HepG2 (cell line): ENCODE results near the gene UVSSA. TPM values are rescaled to one million over a fixed set of nuclear protein-coding genes. Genes with fewer than 3 reads are reported as not detected.

Experiments
- EP300 ChIP-seq, 3 experiments: sonication (generic) in 1 of 3; formaldehyde crosslinking in 1 of 3; IDR thresholded peaks; 2 replicates each; pipeline versions ENCODE4 v1.5.1 to v1.6.1; 2011 to 2020; ENCODE audit warnings: low read depth in 2 of 3, low read length in 2 of 3, borderline replicate concordance in 1 of 3, improper control_type of control experiment in 1 of 3, mild to moderate bottlenecking in 1 of 3, missing genetic modification reagents in 1 of 3, moderate library complexity in 1 of 3
- KDM5A ChIP-seq: fragments of 200-600 bp; sonication (generic); IDR thresholded peaks from 2 replicates; pipeline ENCODE4 v1.7.0; 2018; ENCODE audit warnings: antibody characterized with exemption, mild to moderate bottlenecking, low read length, borderline replicate concordance
- NCOR1 ChIP-seq: fragments of 200-600 bp; sonication (generic); IDR thresholded peaks from 2 replicates; pipeline ENCODE4 v1.7.0; 2017; ENCODE audit warnings: antibody characterized with exemption, low read length, borderline replicate concordance
- TBL1XR1 ChIP-seq: fragments of 150-350 bp; IDR thresholded peaks from 2 replicates; pipeline ENCODE4 v1.6.1; 2014; ENCODE audit warnings: borderline replicate concordance, low read length; ENCODE audit not compliant: partially characterized antibody
- ZNF451 ChIP-seq: sonication (generic); formaldehyde crosslinking; IDR thresholded peaks from 2 replicates; pipeline ENCODE4 v1.5.0; 2020; ENCODE audit warnings: mild to moderate bottlenecking, missing genetic modification reagents
- polyA plus RNA-seq, 8 experiments: library from polyadenylated mRNA; depleted of rRNA in 3 of 8; stranded (reverse) in 7 of 8; unstranded in 1 of 8; fragments of >200 nt; fragmentation: Illumina TruSeq in 4 of 8; extraction: Trizol in 4 of 8; gene quantifications; 2 replicates each; pipeline versions ENCODE4 v1.2.1 to v1.2.3, GENCODE V29; 2011 to 2016; ENCODE audit warnings: low read depth in 4 of 8, missing spikeins in 1 of 8, mixed read lengths in 1 of 8; ENCODE audit not compliant: insufficient read depth in 1 of 8
- total RNA-seq, 5 experiments: library from RNA; depleted of rRNA; stranded (reverse); fragments of >200 nt; fragmentation: Illumina TruSeq; extraction: Trizol; gene quantifications; 2 replicates each; pipeline ENCODE4 v1.2.3, GENCODE V29; 2016; ENCODE audit warnings: low read depth in 1 of 5
- TF ChIP-seq, protein P1 (sequence below): sonication (generic); formaldehyde crosslinking; IDR thresholded peaks from 2 replicates; pipeline ENCODE4 v1.5.0; 2020; ENCODE audit warnings: mild to moderate bottlenecking, missing genetic modification reagents, borderline replicate concordance
- TF ChIP-seq, protein P2 (sequence below): sonication (generic); formaldehyde crosslinking; IDR thresholded peaks from 2 replicates; pipeline ENCODE4 v1.4.0; 2020; ENCODE audit warnings: mild to moderate bottlenecking, low read depth, missing genetic modification reagents
- TF ChIP-seq, protein P3 (sequence below): sonication (generic); formaldehyde crosslinking; IDR thresholded peaks from 2 replicates; pipeline ENCODE4 v1.8.0; 2022; ENCODE audit warnings: mild to moderate bottlenecking, missing genetic modification reagents; ENCODE audit not compliant: insufficient replicate concordance
- TF ChIP-seq, protein P4 (sequence below), 2 experiments: sonication (generic) in 1 of 2; formaldehyde crosslinking in 1 of 2; IDR thresholded peaks; 2 replicates each; pipeline versions ENCODE4 v1.6.1 to v1.9.0; 2014 to 2022; ENCODE audit warnings: antibody characterized with exemption in 1 of 2, borderline replicate concordance in 1 of 2, inconsistent platforms in 1 of 2, low read depth in 1 of 2, missing genetic modification reagents in 1 of 2

Gene UVSSA
- total and polyA plus RNA-seq, 2 of the 13 experiments (the other 11 are each of a cell fraction or from before 2014, with no cell fraction given), result 4.6 to 8.4 TPM

DNA sequence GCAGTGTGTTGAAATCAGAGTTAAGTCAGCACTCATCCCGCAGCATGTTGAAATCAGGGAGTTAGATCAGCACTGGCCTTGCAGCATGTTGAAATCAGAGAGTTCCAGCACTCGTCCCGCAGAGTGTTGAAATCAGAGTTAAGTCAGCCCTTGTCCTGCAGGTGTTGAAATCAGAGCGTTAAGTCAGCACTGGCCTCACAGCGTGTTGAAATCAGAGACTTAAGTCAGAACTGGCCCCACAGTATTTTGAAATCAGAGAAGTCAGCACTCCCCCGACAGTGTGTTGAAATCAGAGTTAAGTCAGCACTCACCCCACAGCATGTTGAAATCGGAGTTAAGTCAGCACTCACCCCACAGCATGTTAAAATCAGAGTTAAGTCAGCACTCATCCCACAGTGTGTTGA lies 10.9 kb upstream of the UVSSA start (continued):
- TF ChIP-seq, protein P1, sequence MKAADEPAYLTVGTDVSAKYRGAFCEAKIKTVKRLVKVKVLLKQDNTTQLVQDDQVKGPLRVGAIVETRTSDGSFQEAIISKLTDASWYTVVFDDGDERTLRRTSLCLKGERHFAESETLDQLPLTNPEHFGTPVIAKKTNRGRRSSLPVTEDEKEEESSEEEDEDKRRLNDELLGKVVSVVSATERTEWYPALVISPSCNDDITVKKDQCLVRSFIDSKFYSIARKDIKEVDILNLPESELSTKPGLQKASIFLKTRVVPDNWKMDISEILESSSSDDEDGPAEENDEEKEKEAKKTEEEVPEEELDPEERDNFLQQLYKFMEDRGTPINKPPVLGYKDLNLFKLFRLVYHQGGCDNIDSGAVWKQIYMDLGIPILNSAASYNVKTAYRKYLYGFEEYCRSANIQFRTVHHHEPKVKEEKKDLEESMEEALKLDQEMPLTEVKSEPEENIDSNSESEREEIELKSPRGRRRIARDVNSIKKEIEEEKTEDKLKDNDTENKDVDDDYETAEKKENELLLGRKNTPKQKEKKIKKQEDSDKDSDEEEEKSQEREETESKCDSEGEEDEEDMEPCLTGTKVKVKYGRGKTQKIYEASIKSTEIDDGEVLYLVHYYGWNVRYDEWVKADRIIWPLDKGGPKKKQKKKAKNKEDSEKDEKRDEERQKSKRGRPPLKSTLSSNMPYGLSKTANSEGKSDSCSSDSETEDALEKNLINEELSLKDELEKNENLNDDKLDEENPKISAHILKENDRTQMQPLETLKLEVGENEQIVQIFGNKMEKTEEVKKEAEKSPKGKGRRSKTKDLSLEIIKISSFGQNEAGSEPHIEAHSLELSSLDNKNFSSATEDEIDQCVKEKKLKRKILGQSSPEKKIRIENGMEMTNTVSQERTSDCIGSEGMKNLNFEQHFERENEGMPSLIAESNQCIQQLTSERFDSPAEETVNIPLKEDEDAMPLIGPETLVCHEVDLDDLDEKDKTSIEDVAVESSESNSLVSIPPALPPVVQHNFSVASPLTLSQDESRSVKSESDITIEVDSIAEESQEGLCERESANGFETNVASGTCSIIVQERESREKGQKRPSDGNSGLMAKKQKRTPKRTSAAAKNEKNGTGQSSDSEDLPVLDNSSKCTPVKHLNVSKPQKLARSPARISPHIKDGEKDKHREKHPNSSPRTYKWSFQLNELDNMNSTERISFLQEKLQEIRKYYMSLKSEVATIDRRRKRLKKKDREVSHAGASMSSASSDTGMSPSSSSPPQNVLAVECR, result no peak
- TF ChIP-seq EP300 (IDR thresholded peaks at IDR 0.05; ENCODE audit: low read depth in 2 of 2, low read length in 2 of 2) (0 out of 4 replicates have a peak, but pooled peaks of 1 of the 2 experiments have one; percentile 2), EP300 (CRISPR knock-in tag; IDR thresholded peaks at IDR 0.05; ENCODE audit: borderline replicate concordance) (no peak), TBL1XR1 (no peak), NCOR1 (no peak), KDM5A (no peak), ZNF451 (CRISPR knock-in tag) (no peak)
- TF ChIP-seq, protein P2, sequence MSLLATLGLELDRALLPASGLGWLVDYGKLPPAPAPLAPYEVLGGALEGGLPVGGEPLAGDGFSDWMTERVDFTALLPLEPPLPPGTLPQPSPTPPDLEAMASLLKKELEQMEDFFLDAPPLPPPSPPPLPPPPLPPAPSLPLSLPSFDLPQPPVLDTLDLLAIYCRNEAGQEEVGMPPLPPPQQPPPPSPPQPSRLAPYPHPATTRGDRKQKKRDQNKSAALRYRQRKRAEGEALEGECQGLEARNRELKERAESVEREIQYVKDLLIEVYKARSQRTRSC, result no peak
- TF ChIP-seq, protein P3, sequence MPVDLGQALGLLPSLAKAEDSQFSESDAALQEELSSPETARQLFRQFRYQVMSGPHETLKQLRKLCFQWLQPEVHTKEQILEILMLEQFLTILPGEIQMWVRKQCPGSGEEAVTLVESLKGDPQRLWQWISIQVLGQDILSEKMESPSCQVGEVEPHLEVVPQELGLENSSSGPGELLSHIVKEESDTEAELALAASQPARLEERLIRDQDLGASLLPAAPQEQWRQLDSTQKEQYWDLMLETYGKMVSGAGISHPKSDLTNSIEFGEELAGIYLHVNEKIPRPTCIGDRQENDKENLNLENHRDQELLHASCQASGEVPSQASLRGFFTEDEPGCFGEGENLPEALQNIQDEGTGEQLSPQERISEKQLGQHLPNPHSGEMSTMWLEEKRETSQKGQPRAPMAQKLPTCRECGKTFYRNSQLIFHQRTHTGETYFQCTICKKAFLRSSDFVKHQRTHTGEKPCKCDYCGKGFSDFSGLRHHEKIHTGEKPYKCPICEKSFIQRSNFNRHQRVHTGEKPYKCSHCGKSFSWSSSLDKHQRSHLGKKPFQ (CRISPR knock-in tag), result no peak
- TF ChIP-seq, protein P4, sequence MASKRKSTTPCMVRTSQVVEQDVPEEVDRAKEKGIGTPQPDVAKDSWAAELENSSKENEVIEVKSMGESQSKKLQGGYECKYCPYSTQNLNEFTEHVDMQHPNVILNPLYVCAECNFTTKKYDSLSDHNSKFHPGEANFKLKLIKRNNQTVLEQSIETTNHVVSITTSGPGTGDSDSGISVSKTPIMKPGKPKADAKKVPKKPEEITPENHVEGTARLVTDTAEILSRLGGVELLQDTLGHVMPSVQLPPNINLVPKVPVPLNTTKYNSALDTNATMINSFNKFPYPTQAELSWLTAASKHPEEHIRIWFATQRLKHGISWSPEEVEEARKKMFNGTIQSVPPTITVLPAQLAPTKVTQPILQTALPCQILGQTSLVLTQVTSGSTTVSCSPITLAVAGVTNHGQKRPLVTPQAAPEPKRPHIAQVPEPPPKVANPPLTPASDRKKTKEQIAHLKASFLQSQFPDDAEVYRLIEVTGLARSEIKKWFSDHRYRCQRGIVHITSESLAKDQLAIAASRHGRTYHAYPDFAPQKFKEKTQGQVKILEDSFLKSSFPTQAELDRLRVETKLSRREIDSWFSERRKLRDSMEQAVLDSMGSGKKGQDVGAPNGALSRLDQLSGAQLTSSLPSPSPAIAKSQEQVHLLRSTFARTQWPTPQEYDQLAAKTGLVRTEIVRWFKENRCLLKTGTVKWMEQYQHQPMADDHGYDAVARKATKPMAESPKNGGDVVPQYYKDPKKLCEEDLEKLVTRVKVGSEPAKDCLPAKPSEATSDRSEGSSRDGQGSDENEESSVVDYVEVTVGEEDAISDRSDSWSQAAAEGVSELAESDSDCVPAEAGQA (IDR thresholded peaks at IDR 0.05; ENCODE audit: low read depth), result no peak
- TF ChIP-seq, protein P4 (CRISPR knock-in tag; IDR thresholded peaks at IDR 0.05; ENCODE audit: borderline replicate concordance), result no peak
